GM21515 (cell line): Measurements from ENCODE around the gene TSFM.

ENCODE experiments used
- ATAC-seq: cut with Tn5 transposase; IDR thresholded peaks from one replicate; pipeline ENCODE4 v1.9.1; 2021; ENCODE audit not compliant: unreplicated experiment

The TSFM gene

GRCh38 chr12:57777911-57778310, 4.7 kb upstream of the TSFM start:
- ATAC-seq = no peak

GRCh38 chr12:57779736-57780135, 2.9 kb upstream of the TSFM start:
- no peak for ATAC-seq

GRCh38 chr12:57780284-57780897, 2.2 kb upstream of the TSFM start:
- ATAC-seq = no peak

- no peak for ATAC-seq
These were observed 1.3 kb upstream of the TSFM start for GRCh38 chr12:57781244-57781643.

- ATAC-seq = no peak
These were observed 786 bp upstream of the TSFM start for GRCh38 chr12:57781801-57782200.

- ATAC-seq = no peak
These were observed 362 bp upstream of the TSFM start for GRCh38 chr12:57782243-57782607.

GRCh38 chr12:57783466-57783801, 847 bp downstream of the TSFM start:
- ATAC-seq = no peak

GRCh38 chr12:57783861-57784260, 1.3 kb downstream of the TSFM start:
- no peak for ATAC-seq

GRCh38 chr12:57793920-57794319, 11.3 kb downstream of the TSFM start:
- ATAC-seq = no peak

- ATAC-seq = no peak
These were observed 12.8 kb downstream of the TSFM start for GRCh38 chr12:57795354-57795753.

GRCh38 chr12:57796996-57797395, 14.4 kb downstream of the TSFM start:
- ATAC-seq = no peak

- no peak for ATAC-seq
These were observed 15.3 kb downstream of the TSFM start for GRCh38 chr12:57797933-57798332.

GRCh38 chr12:57800965-57801364, 18.4 kb downstream of the TSFM start:
- no peak for ATAC-seq

GRCh38 chr12:57802607-57803006, 20.0 kb downstream of the TSFM start:
- no peak for ATAC-seq

- ATAC-seq = no peak
These were observed 20.8 kb downstream of the TSFM start for GRCh38 chr12:57803319-57803893.

- ATAC-seq = no peak
These were observed 24.1 kb downstream of the TSFM start for GRCh38 chr12:57806677-57807076.

GRCh38 chr12:57807285-57807684, 24.7 kb downstream of the TSFM start:
- no peak for ATAC-seq

GRCh38 chr12:57808351-57808750, 25.8 kb downstream of the TSFM start:
- no peak for ATAC-seq

- no peak for ATAC-seq
These were observed 26.8 kb downstream of the TSFM start for GRCh38 chr12:57809425-57809824.

- no peak for ATAC-seq
These were observed 27.9 kb downstream of the TSFM start for GRCh38 chr12:57810450-57810849.

GRCh38 chr12:57811028-57811755, 28.6 kb downstream of the TSFM start:
- no peak for ATAC-seq

- ATAC-seq = no peak
These were observed 30.8 kb downstream of the TSFM start for GRCh38 chr12:57813111-57813970.
